GM23338 (cell line): ENCODE data around the gene TMBIM6. TPM values are rescaled to one million over a fixed set of nuclear protein-coding genes. Genes with fewer than 3 reads are reported as not detected.

Experiments used
- ATAC-seq: fragments of 200-7000 bp; cut with Tn5 transposase; 3 replicates; pipeline ENCODE4 v1.9.1; 2020
- DNase-seq: peaks from one replicate; pipeline ENCODE4 v3.0.0-alpha.2; 2015; ENCODE audit warnings: low spot score
- H2AFZ ChIP-seq: fragments of 200-600 bp; sonication (generic); 2 replicates; pipeline ENCODE4 v1.8.0; 2016; ENCODE audit warnings: antibody characterized with exemption, mild to moderate bottlenecking, moderate library complexity
- H3F3A ChIP-seq: fragments of 200-600 bp; sonication (generic); replicated peaks from 2 replicates; pipeline ENCODE4 v1.8.0; 2017; ENCODE audit warnings: antibody characterized with exemption, mixed run types, low read depth
- H3K27ac ChIP-seq: fragments of 200-600 bp; sonication (generic); 2 replicates; pipeline ENCODE4 v1.6.1; 2016; ENCODE audit warnings: low read depth
- H3K27me3 ChIP-seq: fragments of 200-600 bp; sonication (generic); 2 replicates; pipeline ENCODE4 v1.8.0; 2016; ENCODE audit warnings: mild to moderate bottlenecking, mixed run types, moderate library complexity; ENCODE audit not compliant: insufficient read depth
- H3K36me3 ChIP-seq: fragments of 200-600 bp; sonication (generic); 2 replicates; pipeline ENCODE4 v1.8.0; 2016; ENCODE audit warnings: mild to moderate bottlenecking; ENCODE audit not compliant: insufficient read depth
- H3K4me1 ChIP-seq: fragments of 200-600 bp; sonication (generic); 2 replicates; pipeline ENCODE4 v1.8.0; 2016; ENCODE audit warnings: mild to moderate bottlenecking, moderate library complexity; ENCODE audit not compliant: insufficient read depth
- H3K4me2 ChIP-seq: fragments of 200-600 bp; sonication (generic); 2 replicates; pipeline ENCODE4 v1.7.1; 2017; ENCODE audit warnings: mixed run types
- H3K4me3 ChIP-seq: fragments of 200-600 bp; sonication (generic); 2 replicates; pipeline ENCODE4 v1.6.1; 2016; ENCODE audit warnings: mixed run types
- H3K79me2 ChIP-seq: fragments of 200-600 bp; sonication (generic); replicated peaks from 2 replicates; pipeline ENCODE4 v1.8.0; 2017; ENCODE audit warnings: mild to moderate bottlenecking; ENCODE audit not compliant: insufficient read depth
- H3K9me2 ChIP-seq: fragments of 200-600 bp; sonication (generic); 2 replicates; pipeline ENCODE4 v1.8.0; 2017; ENCODE audit not compliant: insufficient read depth
- H4K20me1 ChIP-seq: fragments of 200-600 bp; sonication (generic); replicated peaks from 2 replicates; pipeline ENCODE4 v1.8.0; 2017; ENCODE audit warnings: mild to moderate bottlenecking; ENCODE audit not compliant: insufficient read depth
- H3K27ac Mint-ChIP-seq: 2 replicates; pipeline ENCODE4 v1.8.0; 2020; ENCODE audit warnings: inconsistent platforms, mild to moderate bottlenecking, moderate library complexity, mixed read lengths
- H3K27me3 Mint-ChIP-seq: 3 replicates; pipeline ENCODE4 v1.8.0; 2022; ENCODE audit warnings: low read depth, mild to moderate bottlenecking, moderate library complexity, mixed read lengths, inconsistent platforms; ENCODE audit not compliant: insufficient read depth, poor library complexity
- H3K36me3 Mint-ChIP-seq: 3 replicates; pipeline ENCODE4 v1.8.0; 2021; ENCODE audit warnings: low read depth, mild to moderate bottlenecking, inconsistent platforms, moderate library complexity, mixed read lengths
- H3K4me1 Mint-ChIP-seq: 3 replicates; pipeline ENCODE4 v1.8.0; 2020; ENCODE audit warnings: mild to moderate bottlenecking, inconsistent platforms, mixed read lengths
- H3K4me3 Mint-ChIP-seq: 3 replicates; pipeline ENCODE4 v1.8.0; 2021; ENCODE audit warnings: moderate library complexity, mild to moderate bottlenecking, inconsistent platforms, mixed read lengths
- H3K9me3 Mint-ChIP-seq: 3 replicates; pipeline ENCODE4 v1.8.0; 2020; ENCODE audit warnings: moderate library complexity, mild to moderate bottlenecking, inconsistent platforms, mixed read lengths
- CREB1 ChIP-seq: fragments of 250-450 bp; sonication (Bioruptor Pico); IDR thresholded peaks from 2 replicates; pipeline ENCODE4 v1.5.0; 2020; ENCODE audit warnings: low read depth, mild to moderate bottlenecking, moderate library complexity
- CTCF ChIP-seq, 2 experiments: fragments of 200-600 bp in 1 of 2; sonication (generic) in 1 of 2; conservative IDR thresholded peaks; 2 replicates each; pipeline versions ENCODE4 v1.5.1 to v1.6.1; 2016 to 2017; ENCODE audit warnings: antibody characterized with exemption in 2 of 2, low read depth in 2 of 2, mild to moderate bottlenecking in 2 of 2, moderate library complexity in 1 of 2
- ETS1 ChIP-seq: IDR thresholded peaks from 2 replicates; pipeline ENCODE4 v1.6.1; 2016; ENCODE audit warnings: antibody characterized with exemption
- EZH2phosphoT487 ChIP-seq: fragments of 200-600 bp; sonication (generic); IDR thresholded peaks from one replicate; pipeline ENCODE4 v1.8.1; 2018; ENCODE audit warnings: antibody characterized with exemption; ENCODE audit not compliant: unreplicated experiment
- JUNB ChIP-seq: IDR thresholded peaks from one replicate; pipeline ENCODE4 v1.6.1; 2016; ENCODE audit warnings: antibody characterized with exemption; ENCODE audit not compliant: unreplicated experiment
- NANOG ChIP-seq: IDR thresholded peaks from 2 replicates; pipeline ENCODE4 v1.6.1; 2016; ENCODE audit warnings: antibody characterized with exemption, borderline replicate concordance
- POLR2AphosphoS5 ChIP-seq: IDR thresholded peaks from 2 replicates; pipeline ENCODE4 v1.6.1; 2016; ENCODE audit warnings: antibody characterized with exemption, low read depth
- STAT1 ChIP-seq: IDR thresholded peaks from one replicate; pipeline ENCODE4 v1.6.1; 2016; ENCODE audit warnings: antibody characterized with exemption; ENCODE audit not compliant: unreplicated experiment
- ZNF114 ChIP-seq: fragments of 250-450 bp; sonication (Bioruptor Pico); IDR thresholded peaks from 2 replicates; pipeline ENCODE4 v1.5.0; 2020; ENCODE audit warnings: mild to moderate bottlenecking, moderate library complexity
- ZNF331 ChIP-seq: fragments of 250-450 bp; sonication (Bioruptor Pico); IDR thresholded peaks from 2 replicates; pipeline ENCODE4 v1.5.0; 2020; ENCODE audit warnings: low read depth, mild to moderate bottlenecking, moderate library complexity
- polyA plus RNA-seq: library from polyadenylated mRNA; unstranded; fragments of >200 nt; fragmentation: Nextera tagmentation; extraction: Ambion mirVana; gene quantifications from 2 replicates; pipeline ENCODE4 v1.2.1, GENCODE V29; 2016
- total RNA-seq: library from RNA; depleted of rRNA; stranded (reverse); fragments of >200 nt; shearing (Covaris generic); gene quantifications from 2 replicates; pipeline ENCODE4 v1.2.3, GENCODE V29; 2014

Gene TMBIM6
- total and polyA plus RNA-seq, 2 experiments from 2014 or later = 245 to 349 TPM

DNA sequence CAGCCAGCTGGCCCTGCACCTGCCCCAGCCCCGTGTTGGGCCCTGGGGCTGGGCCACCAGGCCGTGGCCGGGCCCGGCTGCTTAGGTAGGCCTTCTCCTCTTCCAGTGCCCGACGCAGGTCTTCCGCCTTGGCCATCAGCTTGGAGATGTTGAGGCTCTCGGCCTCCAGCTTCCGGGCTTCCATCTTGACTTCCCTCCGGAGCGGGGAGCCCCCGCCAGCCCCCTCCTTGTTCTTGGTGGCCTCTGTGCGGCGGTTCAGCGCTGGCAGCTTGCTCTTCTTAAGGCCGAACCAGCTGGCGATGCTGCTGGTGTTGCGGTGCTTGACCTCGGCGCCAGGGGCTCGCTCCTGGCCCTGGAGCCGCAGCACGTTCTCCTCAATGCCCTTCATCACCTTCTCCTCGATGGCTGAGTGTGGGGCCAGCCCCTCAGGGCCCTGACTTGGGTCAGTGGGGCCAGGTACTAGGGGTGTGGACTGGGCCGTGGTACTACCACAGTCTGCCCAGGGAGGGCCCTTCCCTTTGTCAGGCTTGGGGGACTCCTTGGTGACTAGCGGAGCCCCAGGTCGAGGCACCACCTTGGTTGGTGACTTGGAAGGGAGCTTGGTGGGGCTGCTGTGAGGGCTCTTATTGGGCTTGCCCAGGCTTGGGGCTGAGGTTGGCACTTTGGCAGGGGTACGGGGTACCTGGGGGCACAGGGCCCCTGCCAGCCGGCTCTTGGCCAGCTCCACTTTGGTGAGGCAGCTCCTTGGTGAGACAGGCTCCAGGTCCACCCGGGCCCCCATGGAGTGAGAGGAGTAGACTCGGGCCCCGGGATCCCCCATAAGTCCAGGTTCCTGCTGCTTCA is 53.7 kb downstream of the TMBIM6 start:
- peaks cover 9% of the 10 kb centered on the region; the same call in 1 of the 2 replicates for H3K4me1 ChIP-seq

GRCh38 chr12:49795654-49796105 is 54.3 kb downstream of the TMBIM6 start:
- no peak for TF ChIP-seq ZNF114 (CRISPR knock-in tag)
- TF ChIP-seq NANOG = no peak
- TF ChIP-seq POLR2AphosphoS5 = no peak
- TF ChIP-seq ETS1 = no peak
- no peak for TF ChIP-seq ZNF331
- no peak for TF ChIP-seq CREB1 (CRISPR knock-in tag)
- TF ChIP-seq CTCF (conservative IDR thresholded peaks at IDR 0.05; ENCODE audit: low read depth in 2 of 2) = no peak
- TF ChIP-seq EZH2phosphoT487 = no peak
- no peak for TF ChIP-seq JUNB
- TF ChIP-seq STAT1 = no peak
- no peak overlapping the region for H3K27ac Mint-ChIP-seq
- ATAC-seq = no peak

More for the DNA sequence above, 53.7 kb downstream of the TMBIM6 start:
- TF ChIP-seq JUNB (no peak), CTCF (conservative IDR thresholded peaks at IDR 0.05; ENCODE audit: low read depth in 2 of 2) (no peak), CREB1 (CRISPR knock-in tag) (no peak), ETS1 (no peak), ZNF114 (CRISPR knock-in tag) (no peak), STAT1 (no peak)
- no peak for ATAC-seq
- Mint-ChIP-seq H3K36me3 (peaks cover 13% of the 10 kb centered on the region; the same call in 2 of the 3 replicates), H3K9me3 (no peaks in the 10 kb centered on the region), H3K4me1 (peaks cover 14% of the 10 kb centered on the region), H3K27ac (no peak overlapping the region), H3K27me3 (peaks cover 14% of the 10 kb centered on the region), H3K4me3 (no peak overlapping the region)
- no peaks in the 10 kb centered on the region for H3F3A ChIP-seq
- no peak overlapping the region for H3K4me2 ChIP-seq
- H3K36me3 ChIP-seq = no peaks in the 10 kb centered on the region
- no peaks in the 10 kb centered on the region for H3K27me3 ChIP-seq
- no peak for DNase-seq
- H3K79me2 ChIP-seq = no peaks in the 10 kb centered on the region
- no peak overlapping the region for H2AFZ ChIP-seq
- no peaks in the 10 kb centered on the region for H3K9me2 ChIP-seq
- H4K20me1 ChIP-seq = 0 out of 2 replicates have a peak, but pooled peaks cover 3% of the 10 kb centered on the region
- H3K4me3 ChIP-seq = no peak overlapping the region
- H3K27ac ChIP-seq = no peak overlapping the region

More at GRCh38 chr12:49795654-49796105, 54.3 kb downstream of the TMBIM6 start:
- Histone ChIP-seq H3K9me2 (no peaks in the 10 kb centered on the region), H3K27ac (no peak overlapping the region), H3K36me3 (no peaks in the 10 kb centered on the region), H3K79me2 (no peaks in the 10 kb centered on the region), H3F3A (no peaks in the 10 kb centered on the region), H2AFZ (no peak overlapping the region), H3K4me3 (no peak overlapping the region), H4K20me1 (0 out of 2 replicates have a peak, but pooled peaks cover 3% of the 10 kb centered on the region), H3K4me1 (peaks cover 3% of the 10 kb centered on the region; the same call in 1 of the 2 replicates), H3K27me3 (no peaks in the 10 kb centered on the region), H3K4me2 (no peak overlapping the region)
- no peak for DNase-seq
- peaks cover 7% of the 10 kb centered on the region for H3K4me1 Mint-ChIP-seq
- no peaks in the 10 kb centered on the region for H3K9me3 Mint-ChIP-seq
- H3K4me3 Mint-ChIP-seq = no peak overlapping the region
- peaks cover 14% of the 10 kb centered on the region; the same call in 2 of the 3 replicates for H3K36me3 Mint-ChIP-seq
- peaks cover 10% of the 10 kb centered on the region for H3K27me3 Mint-ChIP-seq
